ENCODE results near the gene CDKAL1. TPM values are rescaled to one million over a fixed set of nuclear protein-coding genes. Genes with fewer than 3 reads are reported as not detected.

CDKAL1 gene
- total and polyA plus RNA-seq, 4 donors, result 2.0 to 12.9 (median 6.7) TPM

DNA sequence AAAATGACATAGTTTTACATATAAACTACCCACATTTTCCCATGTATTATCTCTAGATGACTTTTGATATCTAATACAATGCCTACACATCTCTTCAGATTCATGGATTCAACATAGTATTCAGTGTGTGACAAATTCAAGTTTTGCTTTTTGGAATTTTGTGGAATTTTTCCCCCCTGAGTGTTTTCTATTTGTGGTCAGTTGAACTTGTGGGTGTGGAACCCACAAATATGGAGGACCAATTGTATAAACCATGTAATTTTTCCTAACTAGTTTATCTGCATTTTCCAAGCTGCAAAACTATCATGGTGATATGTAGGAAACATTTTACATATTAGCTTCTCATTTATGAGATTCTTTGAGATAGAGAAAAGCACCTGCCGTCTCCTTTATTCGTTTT, 685.0 kb downstream of the CDKAL1 start (continued):
- no peak for TF ChIP-seq HNF4A (conservative IDR thresholded peaks at IDR 0.05)
- TF ChIP-seq EGR1 (IDR thresholded peaks at IDR 0.05; ENCODE audit: low read depth in 2 of 2), result no peak
- no peak for TF ChIP-seq FOXA2 (IDR thresholded peaks at IDR 0.05)

- Histone ChIP-seq H3K36me3 (ENCODE audit: control insufficient read depth in 4 of 4, insufficient read depth in 3 of 4, low read depth in 1 of 4, low read length in 3 of 4) (no peaks in the 10 kb centered on the region), H3K9me3 (ENCODE audit: control insufficient read depth in 4 of 4, low read length in 3 of 4) (no peaks in the 10 kb centered on the region), H3K27me3 (ENCODE audit: control insufficient read depth in 4 of 4, insufficient read depth in 4 of 4, low read length in 3 of 4) (no peaks in the 10 kb centered on the region), H3K27ac (ENCODE audit: low read depth in 1 of 2, low read length in 2 of 2) (no peak overlapping the region), H3K4me1 (ENCODE audit: control insufficient read depth in 4 of 4, insufficient read depth in 4 of 4, low read length in 3 of 4) (no peaks in the 10 kb centered on the region), H3K9ac (ENCODE audit: low read depth in 1 of 2, low read length in 2 of 2) (no peak overlapping the region), H3K4me3 (ENCODE audit: low read depth in 1 of 3, low read length in 3 of 3) (no peak overlapping the region)
- TF ChIP-seq NR2F2 (IDR thresholded peaks at IDR 0.05) (no peak), EGR1 (IDR thresholded peaks at IDR 0.05; ENCODE audit: low read depth in 2 of 2) (no peak), FOXA1 (IDR thresholded peaks at IDR 0.05) (no peak), HNF4A (conservative IDR thresholded peaks at IDR 0.05) (no peak), RAD21 (IDR thresholded peaks at IDR 0.05) (no peak), TAF1 (conservative IDR thresholded peaks at IDR 0.05) (no peak), GABPA (IDR thresholded peaks at IDR 0.05 in 1 of 2, conservative IDR thresholded peaks at IDR 0.05 in 1 of 2) (no peak), CTCF (IDR thresholded peaks at IDR 0.05; ENCODE audit: low read depth, low read length, missing input control) (no peak), ATF3 (IDR thresholded peaks at IDR 0.05) (no peak), FOXA2 (IDR thresholded peaks at IDR 0.05) (no peak), SP1 (IDR thresholded peaks at IDR 0.05) (no peak), HNF4G (IDR thresholded peaks at IDR 0.05) (no peak)
- TF ChIP-seq, protein P1, sequence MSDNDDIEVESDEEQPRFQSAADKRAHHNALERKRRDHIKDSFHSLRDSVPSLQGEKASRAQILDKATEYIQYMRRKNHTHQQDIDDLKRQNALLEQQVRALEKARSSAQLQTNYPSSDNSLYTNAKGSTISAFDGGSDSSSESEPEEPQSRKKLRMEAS (IDR thresholded peaks at IDR 0.05), result no peak
- 96% methylated on average over 7 of the region's 7 CpGs for WGBS
- no peak for DNase-seq (ENCODE audit: low spot score)
Measured at GRCh38 chr6:21219856-21220255, 685.6 kb downstream of the CDKAL1 start.

GRCh38 chr6:21220271-21220987, 686.2 kb downstream of the CDKAL1 start:
- H3K4me3 ChIP-seq (ENCODE audit: low read depth in 1 of 3, low read length in 3 of 3), result no peak overlapping the region
- no peaks in the 10 kb centered on the region for H3K27me3 ChIP-seq (ENCODE audit: control insufficient read depth in 4 of 4, insufficient read depth in 4 of 4, low read length in 3 of 4)
- no peak overlapping the region for H3K9ac ChIP-seq (ENCODE audit: low read depth in 1 of 2, low read length in 2 of 2)
- H3K27ac ChIP-seq (ENCODE audit: low read depth in 1 of 2, low read length in 2 of 2), result no peak overlapping the region
- 87% methylated on average over 5 of the region's 5 CpGs for WGBS
- H3K36me3 ChIP-seq (ENCODE audit: control insufficient read depth in 4 of 4, insufficient read depth in 3 of 4, low read depth in 1 of 4, low read length in 3 of 4), result no peaks in the 10 kb centered on the region
- no peak for DNase-seq (ENCODE audit: low spot score)
- no peaks in the 10 kb centered on the region for H3K4me1 ChIP-seq (ENCODE audit: control insufficient read depth in 4 of 4, insufficient read depth in 4 of 4, low read length in 3 of 4)
- no peaks in the 10 kb centered on the region for H3K9me3 ChIP-seq (ENCODE audit: control insufficient read depth in 4 of 4, low read length in 3 of 4)
- TF ChIP-seq FOXA1 (IDR thresholded peaks at IDR 0.05) (no peak), GABPA (IDR thresholded peaks at IDR 0.05 in 1 of 2, conservative IDR thresholded peaks at IDR 0.05 in 1 of 2) (no peak), NR2F2 (IDR thresholded peaks at IDR 0.05) (no peak), ATF3 (IDR thresholded peaks at IDR 0.05) (no peak), CTCF (IDR thresholded peaks at IDR 0.05; ENCODE audit: low read depth, low read length, missing input control) (no peak), RAD21 (IDR thresholded peaks at IDR 0.05) (no peak), JUND (IDR thresholded peaks at IDR 0.05) (no peak), HNF4G (IDR thresholded peaks at IDR 0.05) (no peak), TAF1 (conservative IDR thresholded peaks at IDR 0.05) (no peak), FOXA2 (IDR thresholded peaks at IDR 0.05) (no peak), ZBTB33 (IDR thresholded peaks at IDR 0.05) (no peak), YY1 (IDR thresholded peaks at IDR 0.05) (no peak), RXRA (IDR thresholded peaks at IDR 0.05) (no peak), SP1 (IDR thresholded peaks at IDR 0.05) (no peak), EGR1 (IDR thresholded peaks at IDR 0.05; ENCODE audit: low read depth in 2 of 2) (no peak)
- TF ChIP-seq, protein P2, sequence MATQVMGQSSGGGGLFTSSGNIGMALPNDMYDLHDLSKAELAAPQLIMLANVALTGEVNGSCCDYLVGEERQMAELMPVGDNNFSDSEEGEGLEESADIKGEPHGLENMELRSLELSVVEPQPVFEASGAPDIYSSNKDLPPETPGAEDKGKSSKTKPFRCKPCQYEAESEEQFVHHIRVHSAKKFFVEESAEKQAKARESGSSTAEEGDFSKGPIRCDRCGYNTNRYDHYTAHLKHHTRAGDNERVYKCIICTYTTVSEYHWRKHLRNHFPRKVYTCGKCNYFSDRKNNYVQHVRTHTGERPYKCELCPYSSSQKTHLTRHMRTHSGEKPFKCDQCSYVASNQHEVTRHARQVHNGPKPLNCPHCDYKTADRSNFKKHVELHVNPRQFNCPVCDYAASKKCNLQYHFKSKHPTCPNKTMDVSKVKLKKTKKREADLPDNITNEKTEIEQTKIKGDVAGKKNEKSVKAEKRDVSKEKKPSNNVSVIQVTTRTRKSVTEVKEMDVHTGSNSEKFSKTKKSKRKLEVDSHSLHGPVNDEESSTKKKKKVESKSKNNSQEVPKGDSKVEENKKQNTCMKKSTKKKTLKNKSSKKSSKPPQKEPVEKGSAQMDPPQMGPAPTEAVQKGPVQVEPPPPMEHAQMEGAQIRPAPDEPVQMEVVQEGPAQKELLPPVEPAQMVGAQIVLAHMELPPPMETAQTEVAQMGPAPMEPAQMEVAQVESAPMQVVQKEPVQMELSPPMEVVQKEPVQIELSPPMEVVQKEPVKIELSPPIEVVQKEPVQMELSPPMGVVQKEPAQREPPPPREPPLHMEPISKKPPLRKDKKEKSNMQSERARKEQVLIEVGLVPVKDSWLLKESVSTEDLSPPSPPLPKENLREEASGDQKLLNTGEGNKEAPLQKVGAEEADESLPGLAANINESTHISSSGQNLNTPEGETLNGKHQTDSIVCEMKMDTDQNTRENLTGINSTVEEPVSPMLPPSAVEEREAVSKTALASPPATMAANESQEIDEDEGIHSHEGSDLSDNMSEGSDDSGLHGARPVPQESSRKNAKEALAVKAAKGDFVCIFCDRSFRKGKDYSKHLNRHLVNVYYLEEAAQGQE (IDR thresholded peaks at IDR 0.05), result no peak

All from liver (tissue), 9 donors.